Glomerular endothelial cell (primary cell): ENCODE measurements around the gene GSTA4. TPM values are rescaled to one million over a fixed set of nuclear protein-coding genes. Genes with fewer than 3 reads are reported as not detected.
"Not testable (repeated sequence)": the region's sequence is repeated elsewhere in the genome, so short reads cannot be mapped to it uniquely, and the experiment has no call there.

Experiments used
- DNase-seq: peaks from one replicate; pipeline ENCODE4 v3.0.0-alpha.2; 2011; ENCODE audit warnings: low read depth, low spot score; ENCODE audit errors: extremely low read depth
- total RNA-seq: library from RNA; depleted of rRNA; stranded (reverse); fragments of >200 nt; gene quantifications from 2 replicates; pipeline ENCODE4 v1.2.3, GENCODE V29; 2015

Gene GSTA4
- total RNA-seq, 1 donor from 2014 or later: 21.8 TPM

- DNase-seq: no peak
These were observed 19.7 kb upstream of the GSTA4 start for GRCh38 chr6:53014744-53015143.

GRCh38 chr6:53014063-53014462 is 19.0 kb upstream of the GSTA4 start:
- no peak for DNase-seq

GRCh38 chr6:53011979-53012378 is 16.9 kb upstream of the GSTA4 start:
- DNase-seq: no peak

- DNase-seq: no peak
These were observed 15.4 kb upstream of the GSTA4 start for GRCh38 chr6:53010504-53010903.

GRCh38 chr6:53009511-53009910 is 14.4 kb upstream of the GSTA4 start:
- DNase-seq: no peak

DNA sequence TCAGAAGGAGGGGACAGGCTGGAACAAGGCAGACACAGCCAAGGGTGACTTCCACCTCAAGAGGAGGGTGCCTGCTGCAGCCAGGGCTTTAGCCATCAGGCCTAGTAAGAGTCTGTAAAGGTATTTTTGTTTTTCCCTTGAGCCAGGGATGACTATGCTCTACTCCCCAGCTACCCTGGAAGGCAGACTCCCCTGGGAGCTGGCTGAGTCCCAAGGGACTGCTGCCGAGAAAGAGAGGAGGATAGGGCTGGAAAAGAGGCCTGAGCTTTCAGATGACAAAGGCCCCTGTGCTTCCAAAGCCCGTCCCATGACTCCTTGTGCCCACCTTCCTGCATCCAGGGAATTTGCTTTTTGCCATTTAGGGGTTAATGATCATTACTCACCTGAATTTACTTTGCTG is 14.0 kb upstream of the GSTA4 start:
- DNase-seq: no peak

GRCh38 chr6:53008192-53008687 is 13.2 kb upstream of the GSTA4 start:
- DNase-seq: not testable (repeated sequence)

- DNase-seq: no peak
These were observed 10.7 kb upstream of the GSTA4 start for GRCh38 chr6:53005663-53006250.

DNA sequence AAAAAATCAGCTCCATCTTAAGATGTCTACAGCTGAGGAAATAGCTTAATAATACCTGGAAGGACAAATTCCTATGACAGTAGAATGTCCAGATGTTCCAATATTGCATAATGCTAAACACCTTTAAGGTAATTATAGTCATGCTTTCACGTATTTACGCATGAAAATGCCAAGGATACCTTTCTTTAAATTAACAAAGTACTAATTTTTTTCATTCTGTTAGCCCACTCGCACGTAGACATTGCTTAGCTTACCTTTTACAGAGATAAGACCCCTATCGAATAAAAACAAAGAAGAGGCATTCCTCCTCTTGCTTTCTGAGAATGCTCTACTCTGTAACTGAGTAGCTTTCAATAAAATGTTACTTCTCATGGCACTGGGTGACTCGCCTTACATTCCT is 4.4 kb upstream of the GSTA4 start:
- DNase-seq: no peak

- DNase-seq: no peak
These were observed 3.5 kb upstream of the GSTA4 start for GRCh38 chr6:52998603-52999002.

GRCh38 chr6:52995913-52996645 is 995 bp upstream of the GSTA4 start:
- DNase-seq: no peak

DNA sequence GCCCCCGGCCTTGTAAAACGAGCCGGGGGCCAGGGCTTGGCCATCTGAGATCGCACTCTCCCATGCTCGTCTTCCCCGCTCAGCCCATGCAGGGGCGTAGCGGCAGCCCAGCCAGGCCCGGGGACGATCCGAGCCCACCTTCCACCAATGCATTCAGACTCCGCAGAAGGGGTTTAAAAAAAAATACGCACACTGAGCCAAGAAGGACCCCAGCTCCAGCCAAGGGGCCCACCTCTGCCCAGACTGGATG is 320 bp downstream of the GSTA4 start:
- DNase-seq: no peak

DNA sequence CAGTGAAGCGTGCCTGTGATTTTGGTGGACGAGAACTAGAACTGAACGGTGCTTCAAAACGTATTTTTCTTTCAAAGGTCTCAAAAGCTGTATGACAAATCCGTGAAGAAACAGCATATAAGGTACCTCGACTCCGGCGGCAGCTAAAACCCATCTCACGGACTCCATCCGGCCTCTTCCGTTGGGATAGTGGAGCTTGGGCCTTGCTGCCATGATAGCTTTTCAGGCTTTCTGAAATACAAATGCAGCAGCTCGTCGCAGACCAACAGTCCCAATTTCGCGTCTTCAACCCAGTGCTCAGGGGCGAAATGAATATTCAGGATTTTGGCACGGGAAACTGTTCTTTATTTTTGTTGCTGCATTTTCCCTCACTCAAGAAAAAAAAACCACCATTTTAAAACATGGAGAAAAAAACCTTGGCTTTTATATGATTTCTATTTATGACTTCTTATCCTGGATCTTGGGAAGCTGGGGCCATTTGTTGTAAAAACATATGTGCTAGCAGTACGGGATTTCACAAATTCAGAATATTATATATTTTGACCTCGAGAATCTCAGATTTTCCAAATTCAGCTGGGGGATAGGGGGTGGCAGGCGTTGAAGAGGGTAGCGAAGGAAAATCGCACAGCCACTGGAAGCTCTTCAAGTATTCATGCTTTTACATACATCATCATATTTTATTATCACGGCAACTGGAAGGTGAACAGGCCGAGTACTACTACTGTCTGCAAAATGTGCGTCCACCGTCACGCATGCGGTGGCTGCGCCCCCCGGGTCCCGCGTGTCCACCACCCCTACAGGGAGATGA is 849 bp downstream of the GSTA4 start:
- no peak for DNase-seq

DNA sequence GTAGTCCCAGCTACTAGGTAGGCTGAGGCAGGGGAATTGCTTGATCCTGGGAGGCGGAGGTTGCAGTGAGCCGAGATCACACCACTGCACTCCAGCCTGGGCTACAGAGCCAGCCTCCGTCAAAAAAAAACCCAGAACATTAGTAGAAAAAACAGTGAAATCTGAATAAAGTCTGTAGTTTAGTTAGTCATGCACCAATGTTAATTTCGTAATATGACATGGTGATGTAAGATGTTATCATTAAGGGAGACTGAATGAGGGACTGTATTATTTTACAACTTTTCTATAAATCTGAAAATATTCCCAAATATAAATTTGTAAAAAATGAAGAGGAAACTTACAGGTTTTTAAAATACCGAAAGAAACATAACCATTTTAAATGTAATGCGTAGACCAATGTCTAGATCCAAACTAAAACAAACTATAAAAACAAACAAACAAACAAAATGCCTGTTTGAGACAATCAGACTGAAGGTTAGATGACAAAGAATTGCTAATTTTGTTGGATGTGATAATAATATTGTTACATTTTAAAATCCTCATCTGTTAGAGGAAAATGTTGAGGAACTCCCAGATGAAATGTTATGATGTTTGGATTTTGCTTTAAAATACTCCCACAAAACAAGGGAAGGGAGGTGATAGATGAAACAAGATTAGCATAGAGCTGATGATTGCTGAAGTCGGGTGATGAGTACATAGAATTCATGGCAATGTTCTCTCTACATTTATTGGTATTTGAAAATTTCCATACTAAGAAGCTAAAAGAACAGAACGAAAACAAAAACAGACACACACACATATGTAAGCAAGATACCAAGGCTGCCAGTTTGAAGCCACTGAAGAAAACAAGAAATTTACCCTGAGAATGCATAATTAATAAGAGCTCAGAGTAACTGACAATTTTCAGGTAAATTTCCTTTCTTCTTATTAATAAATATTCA is 1.8 kb downstream of the GSTA4 start:
- no peak for DNase-seq

DNA sequence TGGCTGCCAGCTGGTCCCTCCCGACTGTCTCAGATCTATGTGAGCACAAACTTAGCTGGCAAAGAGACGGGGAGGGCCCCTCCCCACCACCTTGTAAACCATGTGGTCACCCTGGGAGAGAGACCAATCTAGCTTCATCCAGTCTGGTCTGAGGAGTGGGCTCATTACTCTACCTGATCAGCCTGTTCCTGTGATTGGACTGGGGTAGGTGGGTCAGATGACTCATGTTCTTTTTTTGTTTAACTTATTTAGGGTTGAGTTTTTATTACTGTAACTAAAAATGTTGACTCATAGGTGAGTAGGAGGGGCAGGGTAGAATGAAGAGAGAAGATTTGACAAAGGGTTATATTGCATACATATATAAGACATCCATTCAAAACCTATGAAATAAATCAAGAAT is 4.7 kb downstream of the GSTA4 start:
- no peak for DNase-seq

DNA sequence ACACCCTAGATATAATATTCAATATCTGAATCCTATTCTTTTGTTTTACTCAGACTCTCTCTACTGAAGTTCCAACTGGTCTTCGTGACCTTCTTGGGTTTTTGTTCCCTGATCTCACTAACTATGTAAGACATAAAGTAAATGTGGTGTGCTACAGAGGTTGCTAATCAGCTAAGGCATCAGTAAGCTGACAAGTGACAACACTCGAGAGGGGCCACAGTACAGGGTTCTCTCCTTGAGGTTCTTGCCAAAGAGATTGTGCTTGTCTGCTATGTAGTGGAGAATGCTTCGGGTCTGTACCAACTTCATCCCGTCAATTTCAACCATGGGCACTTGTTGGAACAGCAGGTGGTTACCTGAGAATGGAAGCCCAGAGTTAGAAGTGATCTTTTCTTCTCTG is 9.9 kb downstream of the GSTA4 start:
- DNase-seq: no peak

- DNase-seq: no peak
These were observed 10.8 kb downstream of the GSTA4 start for GRCh38 chr6:52984247-52984646.

- no peak for DNase-seq
These were observed 11.8 kb downstream of the GSTA4 start for GRCh38 chr6:52983159-52983848.

DNA sequence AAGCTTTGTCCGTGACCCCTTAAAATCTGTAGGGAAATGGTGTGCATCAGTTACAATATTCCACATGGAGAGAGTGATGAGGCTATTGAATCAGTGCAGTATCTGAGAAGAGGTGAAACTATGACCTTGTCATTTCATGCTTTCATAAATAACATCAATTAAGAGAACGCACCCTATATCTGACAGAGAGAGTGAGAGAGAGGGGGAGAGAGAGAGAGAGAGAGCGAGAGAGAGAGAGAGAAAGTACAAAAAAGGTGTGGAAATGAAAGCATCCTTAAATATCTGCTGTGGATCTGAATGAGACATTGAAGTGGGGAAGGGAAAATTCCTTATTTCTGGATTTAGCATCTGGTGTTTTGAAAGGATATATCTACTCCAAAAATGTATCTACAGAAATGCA is 12.4 kb downstream of the GSTA4 start:
- DNase-seq: no peak

- DNase-seq: no peak
These were observed 13.7 kb downstream of the GSTA4 start for GRCh38 chr6:52981222-52981900.
